Adrenal gland (tissue), 12 donors: ENCODE measurements around the gene PDLIM4. TPM values are rescaled to one million over a fixed set of nuclear protein-coding genes. Genes with fewer than 3 reads are reported as not detected.
A peak's percentile ranks its signal among the peaks of the same experiment; 100 is the strongest.

Experiments
- DNase-seq, 7 donors: peaks; one replicate each; pipeline ENCODE4 v3.0.0-alpha.2; 2019 to 2020
- H3K27ac ChIP-seq, 5 donors: fragments of 200-600 bp; sonication (generic) in 4 of 5; 1 replicate in 3 of 5; 2 replicates in 2 of 5; pipeline versions ENCODE4 v1.5.1 to v1.8.0; 2016 to 2020; ENCODE audit warnings: mild to moderate bottlenecking in 1 of 5
- H3K27me3 ChIP-seq: fragments of 200-600 bp; 2 replicates; pipeline ENCODE4 v1.8.0; 2021
- H3K36me3 ChIP-seq, 2 donors: fragments of 200-600 bp; replicated peaks in 1 of 2; 1 replicate in 1 of 2; 2 replicates in 1 of 2; pipeline versions ENCODE4 v1.5.1 to v1.8.0; 2018 to 2022
- H3K4me1 ChIP-seq, 2 donors: fragments of 200-600 bp; replicated peaks in 1 of 2; 1 replicate in 1 of 2; 2 replicates in 1 of 2; pipeline versions ENCODE4 v1.5.1 to v1.8.0; 2018 to 2021
- H3K4me3 ChIP-seq, 4 donors: fragments of 200-600 bp; sonication (generic) in 3 of 4; one replicate each; pipeline ENCODE4 v1.5.1; 2016 to 2018
- H3K9me3 ChIP-seq, 3 donors: fragments of 200-600 bp; sonication (generic) in 1 of 3; replicated peaks in 1 of 3; 1 replicate in 2 of 3; 2 replicates in 1 of 3; pipeline versions ENCODE4 v1.5.1 to v1.8.0; 2016 to 2021
- POLR2A ChIP-seq, 2 donors: fragments of 450-650 bp; IDR thresholded peaks; one replicate each; pipeline ENCODE4 v1.6.1; 2017; ENCODE audit warnings: antibody characterized with exemption in 2 of 2, mild to moderate bottlenecking in 2 of 2, moderate library complexity in 1 of 2
- WGBS, 4 donors: extraction: QIAGEN DNeasy Blood & Tissue Kit in 2 of 4; methylation state at CpG; one replicate each; pipeline versions ENCODE4 v1.1.5 to v1.1.7; 2013 to 2017; 5-methylcytosine and 5-hydroxymethylcytosine counted together
- intact Hi-C, 2 donors: fragments of 100-400 bp; cut with DNase I; formaldehyde crosslinking; loops; one replicate each; pipeline versions ENCODE4 v1.14.1 to v1.15.0; 2022 to 2023
- polyA plus RNA-seq, 3 donors: library from polyadenylated mRNA; stranded (reverse); fragments of 200-250 nt in 2 of 3; fragments of 350-450 nt in 1 of 3; fragmentation: Illumina TruSeq in 1 of 3; extraction: RNeasy Lipid Tissue Mini Kit (QIAGEN cat#74804) in 1 of 3; gene quantifications; one replicate each; pipeline ENCODE4 v1.2.3, GENCODE V29; 2013 to 2014
- total RNA-seq, 9 donors: library from RNA; depleted of rRNA in 4 of 9; stranded (reverse); fragments of >200 nt in 4 of 9; fragments of 120-200 nt in 1 of 9; fragmentation: NEBNext Ultra II Directional in 1 of 9; extraction: Animal tissue kit (Norgen Biotek cat#: 25700) in 1 of 9; gene quantifications; one replicate each; pipeline versions ENCODE4 v1.1.0 to v1.2.4, GENCODE V29; 2013 to 2023
- TF ChIP-seq, protein P1 (sequence below), 6 experiments: fragments of 450-650 bp in 4 of 6; fragments of 200-600 bp in 2 of 6; sonication (generic) in 1 of 6; IDR thresholded peaks; 1 replicate in 5 of 6; 2 replicates in 1 of 6; pipeline versions ENCODE4 v1.5.1 to v1.8.0; 2016 to 2021; ENCODE audit warnings: antibody characterized with exemption in 6 of 6, mild to moderate bottlenecking in 2 of 6, moderate library complexity in 1 of 6
- donor health status: healthy with polysubstance abuse.
- donor health status: Bipolar disorder and iron deficiency.
- donor health status: DM: yes; HTN: yes; CAD: no.
- donor health status: DM: no; HTN: no; CAD: no.
- donor health status: DM: no; HTN: no; CAD: no.
- donor health status: DM: yes; HTN: yes; CAD: no.

PDLIM4 gene
- total and polyA plus RNA-seq, 12 donors = 0.87 to 20.2 (median 4.3) TPM

- TF ChIP-seq, protein P1, sequence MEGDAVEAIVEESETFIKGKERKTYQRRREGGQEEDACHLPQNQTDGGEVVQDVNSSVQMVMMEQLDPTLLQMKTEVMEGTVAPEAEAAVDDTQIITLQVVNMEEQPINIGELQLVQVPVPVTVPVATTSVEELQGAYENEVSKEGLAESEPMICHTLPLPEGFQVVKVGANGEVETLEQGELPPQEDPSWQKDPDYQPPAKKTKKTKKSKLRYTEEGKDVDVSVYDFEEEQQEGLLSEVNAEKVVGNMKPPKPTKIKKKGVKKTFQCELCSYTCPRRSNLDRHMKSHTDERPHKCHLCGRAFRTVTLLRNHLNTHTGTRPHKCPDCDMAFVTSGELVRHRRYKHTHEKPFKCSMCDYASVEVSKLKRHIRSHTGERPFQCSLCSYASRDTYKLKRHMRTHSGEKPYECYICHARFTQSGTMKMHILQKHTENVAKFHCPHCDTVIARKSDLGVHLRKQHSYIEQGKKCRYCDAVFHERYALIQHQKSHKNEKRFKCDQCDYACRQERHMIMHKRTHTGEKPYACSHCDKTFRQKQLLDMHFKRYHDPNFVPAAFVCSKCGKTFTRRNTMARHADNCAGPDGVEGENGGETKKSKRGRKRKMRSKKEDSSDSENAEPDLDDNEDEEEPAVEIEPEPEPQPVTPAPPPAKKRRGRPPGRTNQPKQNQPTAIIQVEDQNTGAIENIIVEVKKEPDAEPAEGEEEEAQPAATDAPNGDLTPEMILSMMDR (IDR thresholded peaks at IDR 0.05) = no peak
- WGBS, 4 donors = 34 to 59% (median 44%) methylated on average over 2 to 7 of the region's 7 CpGs
- H3K9me3 ChIP-seq = no peaks in the 10 kb centered on the region
- DNase-seq = peak in 6 of 7 donors; percentile 64 to 85 (median 74)
- intact Hi-C loops = no loop called here
- H3K4me1 ChIP-seq = peaks cover 0 to 7% of the 10 kb centered on the region in 2 donors
- no peak overlapping the region for H3K27ac ChIP-seq
- no peaks in the 10 kb centered on the region for H3K36me3 ChIP-seq
- H3K4me3 ChIP-seq = no peak overlapping the region
- H3K27me3 ChIP-seq = no peaks in the 10 kb centered on the region
These were observed 3.0 kb upstream of the PDLIM4 start for GRCh38 chr5:132254321-132254977.

GRCh38 chr5:132256086-132256782, 1.3 kb upstream of the PDLIM4 start:
- intact Hi-C loops = no loop called here
- TF ChIP-seq POLR2A (IDR thresholded peaks at IDR 0.05) = no peak
- TF ChIP-seq, protein P1 (IDR thresholded peaks at IDR 0.05) = no peak
- peaks cover 0 to 15% of the 10 kb centered on the region in 2 donors for H3K4me1 ChIP-seq
- DNase-seq = peak in 5 of 7 donors; percentile 0 to 45 (median 5)
- H3K27ac ChIP-seq = no peak overlapping the region
- WGBS, 4 donors = 96 to 99% (median 97%) methylated on average over 4 of the region's 4 CpGs
- no peaks in the 10 kb centered on the region for H3K36me3 ChIP-seq
- H3K9me3 ChIP-seq = no peaks in the 10 kb centered on the region
- no peak overlapping the region for H3K4me3 ChIP-seq
- H3K27me3 ChIP-seq = no peaks in the 10 kb centered on the region

GRCh38 chr5:132256783-132257130, 739 bp upstream of the PDLIM4 start:
- Histone ChIP-seq H3K27ac (peak overlapping the region in 2 of 5 donors; percentile 87), H3K9me3 (no peaks in the 10 kb centered on the region), H3K36me3 (no peaks in the 10 kb centered on the region), H3K4me3 (no peak overlapping the region), H3K4me1 (peaks cover 0 to 16% of the 10 kb centered on the region in 2 donors), H3K27me3 (no peaks in the 10 kb centered on the region)
- intact Hi-C loops = no loop called here
- no peak for DNase-seq
- TF ChIP-seq POLR2A (IDR thresholded peaks at IDR 0.05) = no peak
- TF ChIP-seq, protein P1 (IDR thresholded peaks at IDR 0.05) = no peak
- WGBS, 4 donors = 89 to 96% (median 93%) methylated on average over 5 to 6 of the region's 6 CpGs

GRCh38 chr5:132258102-132259068, 889 bp downstream of the PDLIM4 start:
- H3K36me3 ChIP-seq = no peaks in the 10 kb centered on the region
- H3K27ac ChIP-seq = peak overlapping the region in 3 of 5 donors; percentile 55 to 87 (median 87)
- TF ChIP-seq POLR2A (IDR thresholded peaks at IDR 0.05) = no peak
- TF ChIP-seq, protein P1 (IDR thresholded peaks at IDR 0.05) = no peak
- 61 to 73% (median 65%) methylated on average over 7 to 19 of the region's 19 CpGs for WGBS, 4 donors
- H3K4me3 ChIP-seq = peak overlapping the region in 1 of 4 donors; percentile 52
- peaks cover 4 to 20% of the 10 kb centered on the region in 2 donors for H3K4me1 ChIP-seq
- intact Hi-C loops = no loop called here
- DNase-seq = peak in 5 of 7 donors; percentile 2 to 66 (median 24)
- H3K9me3 ChIP-seq = no peaks in the 10 kb centered on the region
- H3K27me3 ChIP-seq = no peaks in the 10 kb centered on the region
